ENCODE results near the gene TNFSF8.

TNFSF8 gene

GRCh38 chr9:114895521-114895991 lies 34.8 kb downstream of the TNFSF8 start:
- no peak for TF ChIP-seq CTCF (IDR thresholded peaks at IDR 0.05)

- no peak for TF ChIP-seq CTCF (IDR thresholded peaks at IDR 0.05)
Observed at GRCh38 chr9:114894609-114895433, 35.6 kb downstream of the TNFSF8 start.

- TF ChIP-seq CTCF (IDR thresholded peaks at IDR 0.05), result no peak
Observed at GRCh38 chr9:114894206-114894605, 36.2 kb downstream of the TNFSF8 start.

- TF ChIP-seq CTCF (IDR thresholded peaks at IDR 0.05), result no peak
Observed at GRCh38 chr9:114893221-114894010, 37.0 kb downstream of the TNFSF8 start.

- TF ChIP-seq CTCF (IDR thresholded peaks at IDR 0.05), result no peak
Observed at GRCh38 chr9:114889802-114890224, 40.6 kb downstream of the TNFSF8 start.

- TF ChIP-seq CTCF (IDR thresholded peaks at IDR 0.05), result no peak
Observed at GRCh38 chr9:114888607-114889006, 41.8 kb downstream of the TNFSF8 start.

- TF ChIP-seq CTCF (IDR thresholded peaks at IDR 0.05), result no peak
Observed at GRCh38 chr9:114887963-114888362, 42.4 kb downstream of the TNFSF8 start.
